Activated CD4-positive, alpha-beta memory T cell treated with anti-CD3 and anti-CD28 coated beads, Interleukin-2, amount 10 ng/mL, durations not matched to agents 7 days and 5 days (primary cell): ENCODE data around the gene NRCAM. TPM values are rescaled to one million over a fixed set of nuclear protein-coding genes. Genes with fewer than 3 reads are reported as not detected.

Experiments used
- CTCF ChIA-PET: fragments of 350-600 bp; sonication (Branson Sonifier 250); formaldehyde crosslinking; loops from one replicate; lab custom pipeline; 2021; ENCODE audit warnings: antibody characterized with exemption, inconsistent platforms; lab: Charles Lee
- POLR2A ChIA-PET: fragments of 350-600 bp; sonication (Branson Sonifier 250); formaldehyde crosslinking; loops from one replicate; lab custom pipeline; 2021; ENCODE audit warnings: antibody characterized with exemption; lab: Charles Lee
- DNase-seq: peaks from one replicate; pipeline ENCODE4 v3.0.0-alpha.2; 2020
- H3K27ac Mint-ChIP-seq: one replicate; pipeline ENCODE4 v1.8.0; 2021; ENCODE audit warnings: mild to moderate bottlenecking, mixed read lengths
- H3K27me3 Mint-ChIP-seq: one replicate; pipeline ENCODE4 v1.8.0; 2021; ENCODE audit warnings: mixed read lengths
- H3K36me3 Mint-ChIP-seq: one replicate; pipeline ENCODE4 v1.8.0; 2021; ENCODE audit warnings: low read depth, mixed read lengths
- H3K4me1 Mint-ChIP-seq: one replicate; pipeline ENCODE4 v1.8.0; 2021; ENCODE audit warnings: mixed read lengths
- H3K4me3 Mint-ChIP-seq: one replicate; pipeline ENCODE4 v1.8.0; 2021; ENCODE audit warnings: mild to moderate bottlenecking, mixed read lengths
- H3K9me3 Mint-ChIP-seq: one replicate; pipeline ENCODE4 v1.8.0; 2021; ENCODE audit warnings: mixed read lengths
- total RNA-seq, 2 experiments: library from RNA; stranded (reverse); gene quantifications; one replicate each; pipeline ENCODE4 v1.2.3, GENCODE V29; 2021

The NRCAM gene
- total RNA-seq, 2 experiments from 2014 or later, result not detected

GRCh38 chr7:108291791-108292440, 164.3 kb downstream of the NRCAM start:
- no peaks in the 10 kb centered on the region for H3K36me3 Mint-ChIP-seq
- no peak for DNase-seq
- H3K27ac Mint-ChIP-seq, result no peak overlapping the region
- no peaks in the 10 kb centered on the region for H3K9me3 Mint-ChIP-seq
- CTCF ChIA-PET, result no interaction called here
- POLR2A ChIA-PET, result no interaction called here
- H3K4me3 Mint-ChIP-seq, result no peak overlapping the region
- H3K4me1 Mint-ChIP-seq, result no peaks in the 10 kb centered on the region
- peaks cover 4% of the 10 kb centered on the region for H3K27me3 Mint-ChIP-seq

GRCh38 chr7:108291152-108291508, 165.1 kb downstream of the NRCAM start:
- DNase-seq, result no peak
- H3K27ac Mint-ChIP-seq, result no peak overlapping the region
- H3K9me3 Mint-ChIP-seq, result no peaks in the 10 kb centered on the region
- H3K4me1 Mint-ChIP-seq, result no peaks in the 10 kb centered on the region
- POLR2A ChIA-PET, result no interaction called here
- H3K36me3 Mint-ChIP-seq, result no peaks in the 10 kb centered on the region
- peaks cover 4% of the 10 kb centered on the region for H3K27me3 Mint-ChIP-seq
- CTCF ChIA-PET, result no interaction called here
- no peak overlapping the region for H3K4me3 Mint-ChIP-seq

GRCh38 chr7:108290459-108291151, 165.6 kb downstream of the NRCAM start:
- POLR2A ChIA-PET, result no interaction called here
- Mint-ChIP-seq H3K4me3 (no peak overlapping the region), H3K4me1 (no peaks in the 10 kb centered on the region), H3K27ac (no peak overlapping the region), H3K36me3 (no peaks in the 10 kb centered on the region), H3K9me3 (no peaks in the 10 kb centered on the region), H3K27me3 (peaks cover 4% of the 10 kb centered on the region)
- DNase-seq, result no peak
- CTCF ChIA-PET, result no interaction called here

- Mint-ChIP-seq H3K27me3 (peaks cover 4% of the 10 kb centered on the region), H3K4me3 (no peak overlapping the region), H3K36me3 (no peaks in the 10 kb centered on the region), H3K4me1 (no peaks in the 10 kb centered on the region), H3K9me3 (no peaks in the 10 kb centered on the region), H3K27ac (no peak overlapping the region)
- DNase-seq, result no peak
- CTCF ChIA-PET, result no interaction called here
- POLR2A ChIA-PET, result no interaction called here
Observed at GRCh38 chr7:108289852-108290251, 166.4 kb downstream of the NRCAM start.

- ChIA-PET CTCF (no interaction called here), POLR2A (no interaction called here)
- Mint-ChIP-seq H3K4me3 (no peak overlapping the region), H3K27ac (no peak overlapping the region), H3K27me3 (peaks cover 3% of the 10 kb centered on the region), H3K4me1 (no peaks in the 10 kb centered on the region), H3K36me3 (no peaks in the 10 kb centered on the region), H3K9me3 (no peaks in the 10 kb centered on the region)
- no peak for DNase-seq
Observed at GRCh38 chr7:108287857-108288256, 168.4 kb downstream of the NRCAM start.

GRCh38 chr7:108286290-108286904, 169.8 kb downstream of the NRCAM start:
- Mint-ChIP-seq H3K4me3 (no peak overlapping the region), H3K36me3 (no peaks in the 10 kb centered on the region), H3K27me3 (peaks cover 3% of the 10 kb centered on the region), H3K4me1 (no peaks in the 10 kb centered on the region), H3K27ac (no peak overlapping the region), H3K9me3 (no peaks in the 10 kb centered on the region)
- POLR2A ChIA-PET, result no interaction called here
- CTCF ChIA-PET, result no interaction called here
- no peak for DNase-seq

- DNase-seq, result no peak
- Mint-ChIP-seq H3K9me3 (no peaks in the 10 kb centered on the region), H3K27ac (no peak overlapping the region), H3K4me3 (no peak overlapping the region), H3K4me1 (no peaks in the 10 kb centered on the region), H3K27me3 (peaks cover 3% of the 10 kb centered on the region), H3K36me3 (no peaks in the 10 kb centered on the region)
- CTCF ChIA-PET, result no interaction called here
- POLR2A ChIA-PET, result no interaction called here
Observed at GRCh38 chr7:108285778-108286177, 170.5 kb downstream of the NRCAM start.

GRCh38 chr7:108285003-108285368, 171.2 kb downstream of the NRCAM start:
- Mint-ChIP-seq H3K27ac (no peak overlapping the region), H3K36me3 (no peaks in the 10 kb centered on the region), H3K4me3 (no peak overlapping the region), H3K4me1 (no peaks in the 10 kb centered on the region), H3K27me3 (peaks cover 3% of the 10 kb centered on the region), H3K9me3 (no peaks in the 10 kb centered on the region)
- DNase-seq, result no peak
- POLR2A ChIA-PET, result no interaction called here
- CTCF ChIA-PET, result no interaction called here

GRCh38 chr7:108284349-108285002, 171.8 kb downstream of the NRCAM start:
- POLR2A ChIA-PET, result no interaction called here
- peaks cover 3% of the 10 kb centered on the region for H3K27me3 Mint-ChIP-seq
- no peaks in the 10 kb centered on the region for H3K9me3 Mint-ChIP-seq
- H3K4me3 Mint-ChIP-seq, result no peak overlapping the region
- CTCF ChIA-PET, result no interaction called here
- no peak for DNase-seq
- no peak overlapping the region for H3K27ac Mint-ChIP-seq
- H3K4me1 Mint-ChIP-seq, result no peaks in the 10 kb centered on the region
- H3K36me3 Mint-ChIP-seq, result no peaks in the 10 kb centered on the region

- ChIA-PET POLR2A (no interaction called here), CTCF (no interaction called here)
- Mint-ChIP-seq H3K9me3 (no peaks in the 10 kb centered on the region), H3K4me3 (no peak overlapping the region), H3K36me3 (no peaks in the 10 kb centered on the region), H3K27ac (no peak overlapping the region), H3K4me1 (no peaks in the 10 kb centered on the region), H3K27me3 (peaks cover 3% of the 10 kb centered on the region)
- DNase-seq, result no peak
Observed at GRCh38 chr7:108283252-108283651, 173.0 kb downstream of the NRCAM start.

- Mint-ChIP-seq H3K36me3 (no peaks in the 10 kb centered on the region), H3K27me3 (peaks cover 3% of the 10 kb centered on the region), H3K4me3 (no peak overlapping the region), H3K4me1 (no peaks in the 10 kb centered on the region), H3K27ac (no peak overlapping the region), H3K9me3 (no peaks in the 10 kb centered on the region)
- no peak for DNase-seq
- ChIA-PET POLR2A (no interaction called here), CTCF (no interaction called here)
Observed at GRCh38 chr7:108282427-108282996, 173.7 kb downstream of the NRCAM start.

- DNase-seq, result no peak
Observed at GRCh38 chr7:108280136-108280535, 176.1 kb downstream of the NRCAM start.

GRCh38 chr7:108278776-108279175, 177.5 kb downstream of the NRCAM start:
- CTCF ChIA-PET, result no interaction called here
- POLR2A ChIA-PET, result no interaction called here
- H3K4me3 Mint-ChIP-seq, result no peak overlapping the region
- H3K36me3 Mint-ChIP-seq, result no peaks in the 10 kb centered on the region
- H3K27ac Mint-ChIP-seq, result no peak overlapping the region
- H3K4me1 Mint-ChIP-seq, result no peaks in the 10 kb centered on the region
- no peak for DNase-seq
- H3K9me3 Mint-ChIP-seq, result no peaks in the 10 kb centered on the region
- H3K27me3 Mint-ChIP-seq, result no peaks in the 10 kb centered on the region

More at GRCh38 chr7:108280136-108280535, 176.1 kb downstream of the NRCAM start:
- H3K4me3 Mint-ChIP-seq, result no peak overlapping the region
- ChIA-PET POLR2A (no interaction called here), CTCF (no interaction called here)
- H3K27ac Mint-ChIP-seq, result no peak overlapping the region
- H3K36me3 Mint-ChIP-seq, result no peaks in the 10 kb centered on the region
- H3K4me1 Mint-ChIP-seq, result no peaks in the 10 kb centered on the region
- H3K27me3 Mint-ChIP-seq, result peaks cover 3% of the 10 kb centered on the region
- no peaks in the 10 kb centered on the region for H3K9me3 Mint-ChIP-seq
